ENCODE measurements around the gene MAP2K3. TPM values are rescaled to one million over a fixed set of nuclear protein-coding genes. Genes with fewer than 3 reads are reported as not detected.
A peak's percentile ranks its signal among the peaks of the same experiment; 100 is the strongest.

Gene MAP2K3
- total RNA-seq, 4 donors from 2014 or later, result 3.3 to 37.0 (median 12.5) TPM

GRCh38 chr17:21289175-21289901 is 4.8 kb downstream of the MAP2K3 start:
- Histone ChIP-seq H3K4me3 (no peak overlapping the region), H3K27me3 (no peaks in the 10 kb centered on the region), H3K9me3 (no peaks in the 10 kb centered on the region), H3K27ac (peak overlapping the region in 1 of 2 donors; percentile 87), H3K36me3 (no peaks in the 10 kb centered on the region), H3K4me1 (peaks cover 11 to 23% of the 10 kb centered on the region in 2 donors)
- TF ChIP-seq, protein P1, sequence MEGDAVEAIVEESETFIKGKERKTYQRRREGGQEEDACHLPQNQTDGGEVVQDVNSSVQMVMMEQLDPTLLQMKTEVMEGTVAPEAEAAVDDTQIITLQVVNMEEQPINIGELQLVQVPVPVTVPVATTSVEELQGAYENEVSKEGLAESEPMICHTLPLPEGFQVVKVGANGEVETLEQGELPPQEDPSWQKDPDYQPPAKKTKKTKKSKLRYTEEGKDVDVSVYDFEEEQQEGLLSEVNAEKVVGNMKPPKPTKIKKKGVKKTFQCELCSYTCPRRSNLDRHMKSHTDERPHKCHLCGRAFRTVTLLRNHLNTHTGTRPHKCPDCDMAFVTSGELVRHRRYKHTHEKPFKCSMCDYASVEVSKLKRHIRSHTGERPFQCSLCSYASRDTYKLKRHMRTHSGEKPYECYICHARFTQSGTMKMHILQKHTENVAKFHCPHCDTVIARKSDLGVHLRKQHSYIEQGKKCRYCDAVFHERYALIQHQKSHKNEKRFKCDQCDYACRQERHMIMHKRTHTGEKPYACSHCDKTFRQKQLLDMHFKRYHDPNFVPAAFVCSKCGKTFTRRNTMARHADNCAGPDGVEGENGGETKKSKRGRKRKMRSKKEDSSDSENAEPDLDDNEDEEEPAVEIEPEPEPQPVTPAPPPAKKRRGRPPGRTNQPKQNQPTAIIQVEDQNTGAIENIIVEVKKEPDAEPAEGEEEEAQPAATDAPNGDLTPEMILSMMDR (IDR thresholded peaks at IDR 0.05), result no peak
- no peak for TF ChIP-seq POLR2A (IDR thresholded peaks at IDR 0.05)
- DNase-seq, result no peak
- intact Hi-C loops (cut with DNase I; ENCODE audit: low total_unique reads), result no loop called here

DNA sequence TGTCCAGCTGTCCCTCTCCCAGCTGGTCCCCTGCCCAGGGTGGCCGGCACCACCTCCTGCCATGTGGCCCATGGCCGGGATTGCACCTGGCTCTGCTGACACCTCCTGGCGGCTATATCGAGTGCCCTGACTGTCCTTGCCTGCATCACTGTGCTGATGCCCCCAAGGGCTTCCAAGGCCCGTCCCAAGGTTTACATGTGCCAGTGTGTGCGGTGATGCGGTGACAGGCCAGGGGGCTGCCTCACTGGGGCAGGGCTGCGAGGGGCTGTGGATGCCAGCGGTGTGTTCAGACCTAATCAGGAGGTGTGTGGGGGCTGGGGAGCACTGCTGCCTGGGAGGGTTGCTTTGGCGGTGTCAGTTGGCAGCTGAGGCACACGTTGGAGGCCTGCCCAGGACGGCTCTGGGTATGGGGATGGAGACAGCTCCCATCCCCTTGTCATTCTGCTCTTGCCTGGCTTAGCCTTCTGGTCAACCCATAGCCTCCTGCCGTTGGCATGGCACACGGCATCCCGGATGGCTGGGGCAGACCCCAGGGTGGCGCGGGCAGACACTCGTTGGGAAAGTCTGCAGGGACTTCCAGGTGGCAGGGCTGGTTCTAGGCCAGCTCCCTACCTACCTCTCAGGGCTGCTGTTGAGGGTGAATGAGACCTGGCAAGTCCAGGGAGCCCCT is 5.5 kb downstream of the MAP2K3 start:
- intact Hi-C loops (cut with DNase I; ENCODE audit: low total_unique reads), result no loop called here
- DNase-seq, result peak in 1 of 2 donors; percentile 54

GRCh38 chr17:21291357-21291756 is 6.8 kb downstream of the MAP2K3 start:
- Histone ChIP-seq H3K4me1 (peaks cover 11 to 23% of the 10 kb centered on the region in 2 donors), H3K4me3 (no peak overlapping the region), H3K36me3 (no peaks in the 10 kb centered on the region), H3K27ac (no peak overlapping the region), H3K9me3 (no peaks in the 10 kb centered on the region), H3K27me3 (no peaks in the 10 kb centered on the region)
- TF ChIP-seq, protein P1 (IDR thresholded peaks at IDR 0.05), result no peak
- no peak for TF ChIP-seq POLR2A (IDR thresholded peaks at IDR 0.05)
- DNase-seq, result no peak
- intact Hi-C loops (cut with DNase I; ENCODE audit: low total_unique reads), result no loop called here

More for the DNA sequence above, 5.5 kb downstream of the MAP2K3 start:
- no peak overlapping the region for H3K4me3 ChIP-seq
- H3K36me3 ChIP-seq, result no peaks in the 10 kb centered on the region
- H3K4me1 ChIP-seq, result peaks cover 11 to 23% of the 10 kb centered on the region in 2 donors
- H3K27me3 ChIP-seq, result no peaks in the 10 kb centered on the region
- no peak overlapping the region for H3K27ac ChIP-seq
- TF ChIP-seq POLR2A (IDR thresholded peaks at IDR 0.05), result no peak
- TF ChIP-seq, protein P1 (IDR thresholded peaks at IDR 0.05), result no peak
- no peaks in the 10 kb centered on the region for H3K9me3 ChIP-seq

GRCh38 chr17:21291862-21292261 is 7.4 kb downstream of the MAP2K3 start:
- H3K4me1 ChIP-seq, result peaks cover 8 to 19% of the 10 kb centered on the region in 2 donors
- no peaks in the 10 kb centered on the region for H3K36me3 ChIP-seq
- no peak for DNase-seq
- intact Hi-C loops (cut with DNase I; ENCODE audit: low total_unique reads), result no loop called here
- no peaks in the 10 kb centered on the region for H3K27me3 ChIP-seq
- no peak overlapping the region for H3K4me3 ChIP-seq
- no peak overlapping the region for H3K27ac ChIP-seq
- TF ChIP-seq, protein P1 (IDR thresholded peaks at IDR 0.05), result no peak
- TF ChIP-seq POLR2A (IDR thresholded peaks at IDR 0.05), result no peak
- no peaks in the 10 kb centered on the region for H3K9me3 ChIP-seq
